Amniotic stem cell (primary cell): ENCODE data around the gene TASL.
"Not testable (repeated sequence)": the region's sequence is repeated elsewhere in the genome, so short reads cannot be mapped to it uniquely, and the experiment has no call there.

Source experiments
- DNase-seq: peaks from one replicate; lab custom pipeline; 2025; lab: John Stamatoyannopoulos, UW

Gene TASL

DNA sequence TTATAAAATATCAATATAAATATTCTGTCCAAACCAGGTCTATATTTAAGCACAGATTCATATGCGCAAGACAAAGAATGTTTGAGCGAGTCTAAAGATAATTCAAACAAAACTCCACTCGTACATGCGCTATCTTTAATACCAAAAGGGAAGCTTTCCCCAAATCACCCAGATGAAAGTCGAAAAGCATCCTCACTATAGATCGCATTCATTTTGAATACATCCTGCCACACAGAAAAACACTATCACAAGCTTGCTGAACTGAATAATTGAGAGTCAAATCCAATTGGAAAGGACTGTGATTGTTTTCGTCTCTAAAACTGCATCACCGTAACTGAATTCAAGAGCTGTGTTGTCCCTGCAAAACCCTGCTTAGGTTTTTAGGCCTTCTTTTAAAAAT lies 685 bp downstream of the TASL start:
- no peak for DNase-seq

- DNase-seq: no peak
These were observed 4.4 kb downstream of the TASL start for GRCh38 chrX:30573125-30573524.

DNA sequence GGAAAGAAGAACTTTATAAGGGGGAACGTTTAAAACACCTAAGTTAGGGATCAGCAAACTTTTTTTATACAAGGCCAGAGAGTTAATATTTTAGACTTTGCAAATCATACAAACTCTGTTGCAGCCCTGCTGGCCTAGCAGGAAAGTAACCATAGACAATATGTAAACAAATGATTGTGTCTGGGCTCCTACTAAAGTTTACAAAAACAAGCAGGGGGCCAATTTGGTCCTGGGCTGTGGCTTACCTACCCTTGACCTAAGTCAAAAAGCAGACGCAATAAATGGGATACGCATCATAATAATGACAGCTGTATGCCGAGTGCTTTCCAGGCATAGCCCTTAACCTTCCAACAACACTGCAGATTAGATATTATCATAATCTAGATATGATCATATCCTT lies 4.9 kb downstream of the TASL start:
- DNase-seq: no peak

DNA sequence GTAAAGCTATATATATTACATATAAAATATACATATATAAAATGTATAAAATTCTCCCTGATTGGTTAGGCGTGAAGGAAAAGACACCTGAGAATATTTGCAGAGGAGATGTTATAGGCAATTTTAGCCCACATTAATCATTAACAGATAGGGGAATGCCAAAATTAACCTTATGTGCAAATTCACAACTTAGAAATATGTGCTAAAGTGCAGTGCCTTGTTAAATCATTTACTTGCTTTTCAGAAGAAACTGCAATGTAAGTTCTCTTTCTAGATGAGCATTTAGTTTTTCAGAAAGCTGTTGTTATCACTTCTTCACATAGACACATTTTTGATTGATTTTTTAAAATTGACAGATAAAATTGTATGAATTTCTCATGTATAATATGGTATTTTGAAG lies 5.6 kb downstream of the TASL start:
- no peak for DNase-seq

DNA sequence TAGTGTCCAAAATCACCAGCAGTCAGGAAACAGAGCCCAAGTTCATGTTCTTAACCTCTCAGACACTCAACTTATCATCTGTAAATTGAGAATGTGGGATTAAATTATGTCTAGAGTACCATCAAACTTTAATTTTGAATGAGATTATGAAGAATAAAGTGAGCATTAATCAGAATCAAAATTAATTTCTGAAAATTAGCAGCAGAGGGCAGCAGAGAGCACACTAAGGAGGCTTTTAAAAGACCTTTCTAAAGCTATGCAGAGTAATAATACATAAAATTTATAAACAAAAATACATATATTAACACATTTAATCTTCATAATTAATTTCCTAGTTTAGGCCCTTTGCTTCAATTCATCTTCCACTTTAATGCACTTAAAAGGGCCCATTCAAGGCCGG lies 7.1 kb downstream of the TASL start:
- no peak for DNase-seq

DNA sequence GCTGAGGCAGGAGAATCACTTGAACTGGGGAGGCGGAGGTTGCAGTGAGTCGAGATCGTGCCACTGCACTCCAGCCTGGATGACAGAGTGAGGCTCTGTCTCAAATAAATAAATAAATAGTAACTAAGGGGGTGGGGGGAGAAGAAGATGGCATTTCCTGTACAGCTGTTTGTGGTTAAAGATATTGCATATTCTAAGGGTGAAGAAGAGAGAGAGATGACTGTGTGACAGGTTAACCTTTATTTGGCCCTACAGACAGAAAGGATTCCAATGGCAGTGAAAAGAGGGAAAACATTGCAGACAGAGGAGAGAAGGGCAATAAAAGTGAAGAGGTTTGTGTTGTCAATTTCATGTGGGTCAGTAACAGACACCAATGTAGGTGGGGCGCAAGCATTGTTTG lies 9.4 kb downstream of the TASL start:
- DNase-seq: no peak

DNA sequence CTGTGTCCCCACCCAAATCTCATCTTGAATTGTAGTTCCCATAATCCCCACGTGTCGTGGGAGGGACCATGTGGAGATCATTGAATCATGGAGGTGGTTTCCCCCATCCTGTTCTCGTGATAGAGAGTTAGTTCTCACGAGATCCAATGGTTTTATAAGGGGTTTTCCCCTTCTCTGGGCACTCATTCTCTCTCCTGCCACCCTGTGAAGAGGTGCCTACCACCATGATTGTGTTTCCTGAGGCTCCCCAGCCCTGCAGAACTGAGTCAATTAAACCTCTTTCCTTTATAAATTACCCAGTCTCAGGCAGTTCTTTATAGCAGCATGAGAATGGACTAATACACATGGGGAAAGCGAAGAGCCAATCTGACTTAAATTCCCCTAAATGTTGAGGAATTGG lies 14.5 kb downstream of the TASL start:
- not testable (repeated sequence) for DNase-seq

DNA sequence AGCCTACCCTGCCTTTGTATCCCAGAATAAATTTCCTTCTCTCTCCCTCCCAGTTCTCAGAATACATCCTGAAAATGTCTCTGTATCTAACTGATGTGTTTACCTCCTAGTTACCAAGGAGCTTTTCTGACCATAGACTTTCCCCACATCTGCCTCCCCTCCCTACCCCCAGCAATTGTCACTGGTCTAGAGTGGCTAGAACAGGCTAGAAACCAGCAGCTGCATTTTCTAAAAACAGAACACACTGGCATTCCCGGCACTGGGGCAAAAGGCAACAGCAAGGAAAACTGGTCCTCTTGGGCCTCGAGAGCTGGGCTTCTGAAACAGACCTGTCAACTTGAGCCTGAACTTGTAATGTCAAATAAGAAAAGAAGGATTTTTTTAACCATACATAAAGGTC lies 16.4 kb downstream of the TASL start:
- no peak for DNase-seq

DNA sequence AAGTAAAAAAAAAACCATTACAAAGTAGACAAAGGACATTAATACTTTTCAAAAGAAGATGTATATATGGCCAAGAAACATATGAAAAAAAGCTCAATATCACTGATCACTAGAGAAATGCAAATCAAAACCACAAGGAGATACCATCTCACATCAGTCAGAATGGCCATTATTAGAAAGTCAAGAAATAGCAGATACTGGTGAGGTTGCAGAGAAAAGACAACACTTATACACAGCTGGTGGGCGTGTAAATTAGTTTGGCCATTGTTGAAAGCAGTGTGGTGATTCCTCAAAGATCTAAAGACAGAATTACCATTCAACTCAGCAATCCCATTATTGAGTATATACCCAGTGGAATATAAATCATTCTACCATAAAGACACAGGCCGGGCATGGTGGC lies 39.3 kb downstream of the TASL start:
- no peak for DNase-seq

DNA sequence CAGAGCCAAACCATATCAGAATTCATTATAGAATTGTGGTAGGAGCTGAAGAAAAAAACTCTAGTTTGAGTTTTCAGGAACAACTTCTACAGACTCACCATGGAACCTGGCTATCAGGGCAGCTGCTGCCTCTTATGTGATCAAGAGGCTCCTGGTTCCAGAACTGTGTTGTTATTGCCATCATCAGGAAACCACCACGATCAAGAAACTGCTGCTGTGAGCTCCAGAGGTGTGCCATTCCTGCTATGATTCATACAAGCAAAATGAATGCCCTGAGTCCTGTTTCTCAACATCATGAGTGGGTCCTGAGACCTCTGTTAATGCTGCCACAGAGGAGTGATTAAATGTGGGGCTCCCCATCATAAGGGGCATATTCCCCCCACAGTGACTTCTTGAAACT lies 43.7 kb downstream of the TASL start:
- no peak for DNase-seq

DNA sequence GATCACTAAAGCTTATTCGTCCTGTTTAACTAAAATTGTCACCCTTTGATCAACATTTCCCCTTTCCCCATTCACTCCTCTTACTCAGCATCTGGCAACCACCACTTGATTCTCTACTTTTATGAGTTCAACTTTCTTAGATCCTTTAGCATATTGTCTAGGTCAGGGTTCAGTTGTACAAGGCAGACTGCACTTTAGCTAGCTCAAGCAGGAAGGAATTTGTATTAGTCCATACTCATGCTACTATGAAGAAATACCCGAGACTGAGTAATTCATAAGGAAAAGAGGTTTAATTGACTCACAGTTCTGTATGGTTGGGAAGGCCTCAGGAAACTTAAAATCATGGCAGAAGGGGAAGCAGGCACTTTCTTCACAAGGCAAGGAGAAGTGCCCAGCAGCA lies 44.3 kb downstream of the TASL start:
- no peak for DNase-seq

DNA sequence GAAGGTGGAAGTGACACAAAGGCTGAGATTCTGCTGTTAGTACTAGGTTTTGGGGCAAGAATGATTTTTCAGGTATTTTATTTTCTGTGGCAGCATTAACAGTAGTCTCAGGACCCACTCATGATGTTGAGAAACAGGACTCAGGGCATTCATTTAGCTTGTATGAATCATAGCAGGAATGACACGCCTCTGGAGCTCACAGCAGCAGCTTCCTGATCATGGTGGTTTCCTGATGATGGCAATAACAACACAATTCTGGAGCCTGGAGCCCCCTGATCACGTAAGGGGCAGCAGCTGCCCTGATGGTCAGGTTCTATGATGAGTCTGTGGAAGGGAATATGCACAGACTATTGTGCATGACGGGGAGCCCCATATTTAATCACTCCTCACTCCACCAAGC lies 47.0 kb downstream of the TASL start:
- DNase-seq: no peak

DNA sequence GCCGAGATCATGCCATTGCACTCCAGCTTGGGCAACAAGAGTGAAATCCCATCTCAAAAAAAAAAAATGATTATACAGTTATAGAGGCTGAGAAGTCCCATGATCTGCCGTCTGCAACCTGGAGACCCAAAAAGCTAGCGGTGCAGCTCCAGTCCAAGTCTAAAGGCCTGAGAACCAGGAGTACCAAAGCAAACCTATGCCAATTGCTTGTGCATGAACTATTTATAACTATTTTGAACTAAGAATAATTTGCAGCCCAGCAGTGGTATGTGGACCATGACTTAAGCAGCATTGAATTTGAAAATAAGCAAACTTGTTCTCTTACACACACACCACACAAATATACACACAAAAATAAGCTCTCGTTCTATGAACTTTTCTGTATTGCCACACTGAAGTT lies 51.8 kb downstream of the TASL start:
- DNase-seq: no peak

DNA sequence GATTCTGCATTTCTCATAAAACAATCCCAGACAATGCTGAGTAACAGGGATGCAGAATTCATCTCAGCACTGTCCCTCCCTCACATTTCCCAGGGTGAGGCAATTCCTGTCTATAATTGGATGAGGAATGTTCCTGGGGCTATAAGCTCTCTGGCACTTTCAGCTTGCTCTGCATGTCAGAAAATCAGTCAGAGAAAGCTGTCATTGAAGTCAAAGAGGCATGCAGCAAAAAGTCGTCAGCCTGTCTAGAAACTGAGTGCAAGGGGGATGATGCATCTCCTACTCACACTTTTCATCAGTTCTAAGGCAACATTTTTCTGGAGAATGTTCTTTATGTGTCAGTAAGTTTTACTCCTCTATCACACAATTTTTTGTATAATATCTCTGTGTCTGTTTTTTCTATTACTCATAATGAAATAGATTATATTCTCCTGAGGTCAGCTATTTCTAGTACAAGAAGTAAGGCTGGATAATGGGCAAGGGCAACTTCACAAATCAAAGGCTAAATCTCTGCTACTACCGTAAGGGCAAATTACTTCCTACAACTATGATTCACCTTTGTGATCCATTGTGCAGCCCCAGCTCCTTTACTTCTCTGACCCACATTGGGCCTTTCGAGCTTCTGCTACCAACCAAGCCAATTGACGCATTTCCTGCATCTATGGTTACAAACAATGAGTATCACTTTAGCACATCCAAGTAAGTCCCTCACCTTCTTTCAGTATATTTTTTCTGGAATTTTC lies 56.0 kb downstream of the TASL start:
- DNase-seq: peak; percentile 27

DNA sequence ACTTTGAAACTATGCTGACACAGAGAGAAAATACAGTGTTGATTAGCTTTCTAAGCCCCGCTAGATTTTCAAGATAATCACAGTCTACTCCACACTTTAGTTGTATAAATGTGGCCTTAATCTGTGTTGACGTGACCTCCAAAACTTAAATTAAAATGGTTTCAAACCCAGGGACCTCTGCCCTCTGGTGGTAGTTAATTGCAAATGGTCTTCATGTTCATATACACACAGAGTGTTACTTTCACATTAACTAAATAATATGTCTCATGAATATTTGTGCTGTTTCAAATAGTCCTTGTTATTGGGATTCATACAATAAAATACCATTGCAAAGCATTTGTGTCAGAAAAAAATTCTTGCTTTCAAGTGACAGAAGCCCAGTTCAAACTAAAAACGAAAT lies 64.3 kb downstream of the TASL start:
- no peak for DNase-seq
